CMK (cell line): ENCODE measurements around the gene TGFBRAP1.

Experiments used
- DNase-seq: peaks from one replicate; pipeline ENCODE4 v3.0.0-alpha.2; 2010; ENCODE audit warnings: low read depth

Gene TGFBRAP1

GRCh38 chr2:105238664-105239240, 90.8 kb downstream of the TGFBRAP1 start:
- DNase-seq, result no peak

- no peak for DNase-seq
Observed at GRCh38 chr2:105237045-105237765, 92.3 kb downstream of the TGFBRAP1 start.

- no peak for DNase-seq
Observed at GRCh38 chr2:105236060-105236424, 93.5 kb downstream of the TGFBRAP1 start.

GRCh38 chr2:105235388-105236059, 94.0 kb downstream of the TGFBRAP1 start:
- peak; percentile 39 for DNase-seq

GRCh38 chr2:105231232-105231619, 98.3 kb downstream of the TGFBRAP1 start:
- no peak for DNase-seq

GRCh38 chr2:105224444-105224843, 105.1 kb downstream of the TGFBRAP1 start:
- no peak for DNase-seq

- no peak for DNase-seq
Observed at GRCh38 chr2:105220604-105221003, 108.9 kb downstream of the TGFBRAP1 start.

GRCh38 chr2:105215586-105216192, 113.8 kb downstream of the TGFBRAP1 start:
- no peak for DNase-seq
